HG03095 (cell line): ENCODE measurements around the gene PRDM16.

ENCODE experiments used
- ATAC-seq: cut with Tn5 transposase; IDR thresholded peaks from one replicate; pipeline ENCODE4 v1.9.1; 2021; ENCODE audit warnings: moderate library complexity; ENCODE audit not compliant: unreplicated experiment

Gene PRDM16

DNA sequence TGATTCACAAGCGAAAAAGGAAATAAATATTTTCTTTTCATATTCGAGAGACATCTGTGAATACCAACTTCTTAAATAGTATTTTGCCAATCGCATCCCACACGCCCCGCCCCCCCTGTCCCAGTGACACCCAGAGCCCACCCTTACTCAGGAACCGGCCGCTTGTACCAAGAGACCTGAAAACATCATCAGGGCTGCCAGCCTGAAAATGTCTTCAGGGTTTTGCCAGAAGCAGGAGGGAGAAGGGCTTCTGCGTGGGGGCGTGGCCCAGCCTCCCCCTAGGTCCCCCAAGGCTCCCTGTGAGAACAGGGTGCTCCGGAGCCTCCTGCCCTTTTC is 126.4 kb downstream of the PRDM16 start:
- ATAC-seq = no peak

DNA sequence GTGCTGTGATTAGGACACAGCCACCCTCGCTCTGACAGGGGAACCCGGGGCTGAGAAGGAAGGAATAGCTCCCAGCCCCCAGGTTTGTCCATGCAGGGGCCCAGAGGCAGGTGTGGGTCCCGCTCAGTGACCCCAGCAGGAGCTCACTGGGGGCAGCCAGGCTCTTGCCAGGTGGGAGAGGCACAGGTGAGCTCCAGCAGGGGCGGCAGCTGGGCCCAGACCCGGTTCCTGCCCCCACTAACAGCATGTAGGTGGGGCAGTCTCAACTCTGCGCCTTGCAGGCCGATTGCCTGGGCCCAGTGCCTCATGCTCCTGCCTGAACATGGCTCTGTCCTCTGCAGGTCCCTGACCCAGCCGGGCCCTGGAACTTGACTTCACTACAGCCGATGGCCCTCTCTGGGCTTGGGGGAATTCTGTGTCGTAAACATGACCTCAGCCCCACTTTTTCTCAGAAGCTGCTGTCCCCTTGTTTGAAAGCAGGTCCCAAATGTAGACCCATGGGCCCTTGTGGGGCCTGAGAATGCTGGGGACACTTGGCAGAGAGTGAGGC is 127.0 kb downstream of the PRDM16 start:
- ATAC-seq = no peak

DNA sequence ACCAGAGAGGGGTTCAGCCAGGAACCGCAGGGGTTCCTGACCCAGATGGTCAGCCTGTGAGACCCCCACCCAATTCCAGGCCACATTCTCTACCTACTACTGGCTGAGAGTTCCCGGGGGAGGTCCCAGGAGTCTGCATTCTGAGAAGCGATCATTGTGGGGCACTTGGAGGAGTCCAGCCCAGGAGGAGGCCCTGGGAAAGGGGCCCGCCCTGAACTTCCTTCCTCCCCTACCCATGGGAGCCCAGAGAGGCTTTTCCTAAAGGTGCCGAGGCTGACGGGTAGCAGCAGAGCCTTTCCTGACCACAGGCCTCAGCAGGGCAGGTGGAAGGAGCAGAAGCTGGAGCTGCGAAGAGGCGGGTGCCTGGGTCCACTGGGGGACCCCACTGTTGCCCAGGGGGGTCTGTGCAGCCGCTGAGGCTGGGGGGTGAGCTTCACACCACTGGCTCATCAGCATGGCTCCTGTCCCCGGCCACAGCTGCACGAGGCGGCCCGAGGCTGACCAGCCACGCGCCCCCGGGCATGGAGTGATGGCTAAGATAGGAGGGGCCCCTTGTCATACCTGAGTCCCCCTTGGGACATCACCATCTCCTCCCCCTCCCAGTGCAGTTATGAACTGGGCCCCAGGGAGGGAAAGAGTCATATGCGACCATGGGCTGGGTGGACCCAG is 127.7 kb downstream of the PRDM16 start:
- no peak for ATAC-seq

DNA sequence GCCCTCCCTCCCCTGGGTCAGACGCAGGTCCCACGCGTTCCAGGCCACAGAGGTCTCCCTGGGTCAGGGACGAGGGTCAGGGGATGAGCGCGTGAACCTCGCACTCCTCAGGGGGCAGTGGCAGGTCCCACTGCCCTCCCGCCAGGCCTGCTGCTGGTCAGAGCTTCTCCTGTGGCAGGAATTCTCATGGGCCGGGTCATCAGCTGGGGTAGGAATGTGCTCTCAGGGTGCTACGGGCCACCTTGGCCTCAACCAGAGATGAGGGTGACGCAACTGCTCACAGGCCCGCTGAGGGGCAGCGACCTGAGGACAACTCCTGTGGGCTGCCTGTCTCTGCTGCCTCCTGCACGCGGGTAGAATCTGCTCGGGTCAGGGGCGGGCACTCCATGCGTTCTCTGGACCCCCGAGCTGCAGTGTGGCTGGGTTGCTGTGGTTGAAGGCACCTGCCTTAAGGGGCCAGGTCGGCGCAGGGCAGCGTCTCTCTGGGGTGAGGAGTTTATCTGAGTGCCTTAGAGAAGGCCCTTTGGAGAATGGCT is 128.8 kb downstream of the PRDM16 start:
- no peak for ATAC-seq

DNA sequence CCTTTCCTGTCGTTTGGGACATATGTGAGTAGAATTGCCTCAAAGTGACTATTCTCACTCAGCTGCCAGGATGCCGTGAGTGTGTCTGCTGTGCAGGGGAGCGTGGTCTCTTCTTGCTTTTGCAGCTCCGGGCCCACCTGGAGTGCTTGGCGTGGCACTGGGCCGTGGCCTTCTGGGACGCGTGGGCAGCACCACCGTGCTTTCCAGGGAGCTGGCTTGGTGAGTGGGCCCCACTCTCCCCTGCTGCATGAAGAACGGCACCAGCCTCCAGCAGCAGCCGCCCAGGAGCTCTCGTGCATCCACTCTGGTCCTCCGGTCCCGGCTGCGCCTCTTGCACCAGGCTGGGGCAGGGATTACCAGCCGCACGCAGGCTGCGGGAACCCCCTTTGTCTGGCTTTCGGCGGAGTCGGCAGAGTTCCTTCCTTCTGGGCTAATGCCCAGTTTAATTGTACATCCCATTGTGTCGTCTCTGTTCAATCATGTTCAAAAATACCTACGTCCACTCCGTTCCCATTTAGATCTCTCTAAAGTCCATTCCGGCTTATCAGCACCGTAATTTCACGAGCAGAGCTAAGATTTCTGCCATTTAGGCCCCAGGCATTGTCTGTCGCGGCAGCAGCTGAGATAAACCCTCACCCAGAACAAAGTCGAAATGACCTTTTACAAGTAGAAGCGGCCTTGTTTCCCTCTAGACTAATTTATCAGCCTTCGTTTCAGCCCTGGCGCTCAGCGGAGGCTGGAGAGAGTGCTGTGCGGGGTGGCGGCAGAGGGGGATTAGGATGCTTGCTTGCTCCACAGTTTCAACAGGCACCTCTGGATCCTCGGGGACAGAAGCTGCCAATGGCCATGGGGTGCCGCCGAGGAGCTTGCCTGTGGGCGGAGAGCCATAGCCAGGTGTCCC is 129.6 kb downstream of the PRDM16 start:
- ATAC-seq = no peak

DNA sequence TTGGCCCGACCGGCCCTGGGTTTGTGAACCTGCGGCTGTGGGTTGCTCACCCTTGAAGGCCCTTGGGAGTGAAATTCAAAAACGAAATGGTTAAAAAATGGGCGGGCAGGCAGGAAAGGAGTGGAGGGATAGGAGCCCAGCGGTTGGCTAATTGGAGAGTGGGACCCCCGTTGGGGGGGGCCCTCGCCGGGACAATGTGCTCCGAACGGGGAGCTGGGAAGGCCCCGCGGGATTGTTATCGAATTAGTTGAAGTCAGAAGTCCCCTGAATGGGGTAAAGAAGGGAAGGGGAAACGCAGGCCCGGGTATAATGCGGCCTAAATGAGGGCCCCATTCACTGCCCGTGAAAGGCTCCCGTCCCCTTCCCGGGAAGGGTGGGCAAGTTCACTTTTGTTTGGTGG is 135.7 kb downstream of the PRDM16 start:
- ATAC-seq = no peak

DNA sequence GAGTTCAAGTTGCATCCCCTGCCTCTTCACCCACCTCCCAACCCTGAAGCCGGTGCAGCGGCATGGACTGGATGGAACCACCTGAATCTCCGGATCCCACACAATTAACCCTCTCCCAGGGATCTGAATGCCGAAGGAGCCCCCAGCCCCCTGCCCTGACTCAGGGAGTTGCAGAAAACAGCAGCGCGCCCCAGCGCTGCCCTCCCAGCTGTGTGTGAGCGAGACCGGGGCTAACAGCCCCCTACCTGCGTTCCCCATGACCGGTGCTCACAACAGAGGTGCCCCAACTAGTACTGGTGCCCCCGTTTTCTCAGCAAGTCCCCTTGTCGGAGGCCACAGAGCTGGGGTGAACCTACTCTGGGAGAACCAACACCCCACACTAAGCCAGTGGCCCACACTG is 136.8 kb downstream of the PRDM16 start:
- no peak for ATAC-seq

DNA sequence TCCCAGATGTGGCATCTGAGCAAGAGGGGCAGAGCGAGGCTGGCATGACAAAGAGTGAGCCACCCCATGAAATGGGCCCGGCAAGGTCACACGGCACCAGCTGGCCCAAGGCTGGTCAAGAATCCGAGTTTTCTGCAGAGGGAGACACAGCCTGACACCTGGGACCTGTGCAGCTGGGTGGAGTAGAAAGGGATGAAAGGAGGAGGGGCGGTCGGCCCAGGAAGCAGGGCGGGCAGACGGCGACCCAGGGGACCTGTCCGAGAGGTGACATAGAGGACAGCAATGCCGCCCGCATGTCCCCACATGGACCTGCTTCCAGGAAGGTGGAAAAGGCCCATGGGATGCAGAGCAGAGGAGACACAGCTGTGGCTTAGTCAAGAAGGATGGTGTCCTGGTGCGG is 137.7 kb downstream of the PRDM16 start:
- no peak for ATAC-seq

DNA sequence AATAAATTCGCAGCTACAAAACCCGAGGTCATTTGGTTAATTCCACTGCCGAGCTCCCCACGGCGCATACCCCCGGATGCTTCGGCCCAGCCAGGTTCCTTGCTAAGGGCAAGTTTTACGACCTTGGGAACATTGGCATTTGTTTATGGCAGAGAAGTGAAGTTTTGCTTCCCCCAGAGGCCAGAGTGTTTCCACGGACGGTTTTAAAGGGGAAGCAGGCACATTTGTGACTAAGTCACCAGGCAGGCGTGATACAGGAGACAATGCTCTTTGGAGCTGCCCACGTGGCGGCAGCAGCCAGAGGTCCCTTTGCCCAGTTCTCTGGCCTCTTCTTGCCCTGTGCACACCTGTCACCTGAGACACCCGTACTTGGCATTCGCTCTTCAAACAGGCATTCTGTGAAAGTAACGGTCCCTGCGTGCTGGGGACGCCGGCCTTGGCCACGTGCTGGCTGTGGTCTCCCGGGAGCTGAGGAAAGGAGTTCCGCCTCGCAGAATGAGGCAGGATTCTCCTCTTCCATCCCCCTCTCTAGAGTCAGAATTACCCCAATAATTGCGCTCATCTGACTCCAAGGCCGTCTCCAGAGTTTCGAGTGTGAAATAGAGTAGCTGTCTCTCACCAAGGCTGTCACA is 138.3 kb downstream of the PRDM16 start:
- ATAC-seq = no peak

DNA sequence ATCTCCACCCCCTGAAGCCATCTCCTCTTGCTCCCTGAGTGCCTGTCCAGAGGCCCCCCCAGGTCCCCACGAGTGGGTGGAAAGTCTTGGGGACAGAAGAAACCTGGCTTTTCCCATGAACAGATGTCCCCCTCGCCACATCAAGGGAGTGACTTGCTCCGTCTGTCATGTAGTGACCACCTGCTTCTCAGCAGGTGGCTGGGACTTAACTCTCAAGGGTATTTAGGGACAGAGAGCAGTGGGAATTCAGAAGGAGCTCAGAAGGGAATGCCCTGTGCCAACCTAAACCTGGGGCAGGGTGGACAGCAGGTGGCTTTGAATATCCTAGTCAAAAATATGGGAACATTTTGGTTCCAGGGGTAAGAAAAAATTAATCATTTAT is 139.8 kb downstream of the PRDM16 start:
- ATAC-seq = no peak

DNA sequence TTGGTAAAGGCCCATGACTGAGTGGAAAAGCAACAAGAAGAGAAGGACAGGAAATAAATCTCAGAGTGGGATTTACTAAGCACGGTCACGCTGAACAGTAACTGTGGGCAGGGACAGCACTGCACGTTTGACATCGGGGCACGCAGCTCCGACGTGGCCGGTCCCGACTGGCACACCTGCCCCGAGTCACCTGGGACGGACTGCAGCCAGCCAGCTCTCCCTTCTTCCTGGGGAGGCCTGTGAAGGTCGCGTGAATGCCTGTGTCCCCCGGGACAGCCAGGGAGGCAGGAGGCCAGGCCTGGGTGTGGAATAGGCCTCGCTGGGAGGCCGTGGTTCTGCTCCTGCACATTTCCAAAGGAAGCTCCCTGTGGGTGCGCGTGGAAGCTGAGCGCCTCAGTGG is 140.2 kb downstream of the PRDM16 start:
- no peak for ATAC-seq

DNA sequence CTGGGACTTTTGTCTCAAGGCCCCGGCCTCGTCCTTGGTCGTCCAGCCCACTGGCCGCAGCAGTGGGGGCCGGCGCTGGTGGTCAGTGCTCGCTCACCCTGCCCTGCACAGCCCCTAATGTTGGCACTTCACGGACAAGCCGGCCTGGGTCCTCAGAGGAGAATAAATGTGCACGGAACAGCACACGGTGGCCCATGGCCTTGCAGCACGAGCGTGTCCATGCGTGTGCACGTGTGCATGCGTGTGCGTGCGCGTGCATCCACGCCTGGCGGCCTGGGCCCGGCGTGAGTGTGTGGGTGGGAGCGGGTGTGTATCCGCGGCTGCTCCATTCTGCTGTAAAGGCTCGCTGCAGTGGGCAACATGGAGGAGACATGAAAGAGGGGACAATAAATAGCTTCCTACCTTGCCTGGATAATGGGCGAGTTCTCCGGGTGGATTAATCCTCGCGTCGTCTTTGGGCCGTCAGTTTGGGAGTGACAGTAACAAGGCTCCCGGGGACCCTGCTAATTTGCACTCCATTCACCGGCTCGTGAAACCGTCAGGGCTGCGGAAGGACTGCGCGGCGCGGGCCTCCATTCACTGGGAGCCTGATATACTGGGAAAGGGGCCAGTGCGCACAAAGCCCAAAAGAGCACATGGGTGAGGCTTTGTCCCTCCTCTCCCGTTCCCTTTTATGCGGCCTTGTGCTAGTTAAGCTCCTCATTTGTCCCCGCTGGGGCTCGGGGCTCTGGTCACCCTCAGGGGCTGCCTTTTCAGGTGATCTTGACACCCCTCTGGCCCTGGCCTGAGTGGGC is 142.8 kb downstream of the PRDM16 start:
- no peak for ATAC-seq

DNA sequence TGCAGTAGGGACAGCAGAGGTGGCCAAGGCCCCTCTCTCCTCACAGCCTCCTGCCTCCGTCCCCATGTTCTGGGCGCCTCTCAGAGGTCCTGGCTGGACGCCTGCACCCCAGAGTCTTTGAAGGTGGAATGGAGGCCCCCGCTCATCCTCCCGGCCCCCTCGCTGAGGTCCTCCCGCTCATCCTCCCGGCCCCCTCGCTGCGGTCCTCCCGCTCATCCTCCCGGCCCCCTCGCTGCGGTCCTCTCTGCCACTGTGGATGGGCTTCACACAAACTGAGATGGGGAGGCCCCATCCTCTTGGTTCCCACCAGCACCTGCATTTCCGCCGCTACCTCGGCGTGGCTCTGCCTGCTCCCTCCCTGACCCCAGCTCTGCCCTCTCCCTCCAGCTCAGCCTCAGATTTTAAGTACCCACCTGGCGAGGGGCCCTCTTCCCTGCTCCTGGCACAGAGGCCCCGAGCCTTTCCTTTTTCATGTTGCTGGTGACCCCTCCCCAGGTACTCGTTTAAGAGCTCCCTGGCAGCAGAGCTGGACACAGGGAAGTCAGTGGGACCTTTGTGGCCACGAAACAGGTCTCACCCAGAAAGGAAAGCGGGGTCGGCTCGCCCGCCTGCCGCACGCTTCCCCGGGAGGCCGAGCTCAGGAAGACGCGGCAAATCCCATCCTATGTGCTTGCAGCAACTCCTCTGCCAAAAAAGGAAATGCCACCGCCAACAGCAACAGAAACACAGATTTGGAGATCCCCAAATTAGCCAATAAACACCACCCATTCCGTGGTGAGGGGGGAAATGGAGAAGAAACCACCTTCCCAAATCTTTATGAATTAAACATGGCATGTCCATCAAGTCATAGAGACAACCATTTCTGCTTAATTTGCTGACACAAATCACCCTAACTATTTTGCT is 143.7 kb downstream of the PRDM16 start:
- no peak for ATAC-seq

DNA sequence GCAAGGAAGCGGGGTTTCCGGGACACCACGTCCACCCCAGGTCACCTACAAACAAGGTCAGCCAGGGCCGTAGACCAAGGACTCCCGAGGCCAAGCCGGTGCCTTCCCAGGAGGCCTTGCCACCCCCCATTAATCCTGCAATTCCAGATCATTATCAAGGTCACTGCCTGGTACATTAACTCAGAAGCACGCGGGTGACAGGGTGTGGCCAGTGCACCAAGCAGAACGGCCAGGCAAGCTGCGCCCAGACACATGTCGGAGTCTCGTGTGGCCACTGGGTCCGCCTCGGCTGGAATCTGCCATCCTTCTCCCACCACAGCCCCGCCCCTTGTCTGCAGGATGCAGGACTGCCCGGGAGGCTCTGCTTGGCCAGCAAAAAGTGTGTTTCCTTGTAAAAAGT is 144.7 kb downstream of the PRDM16 start:
- ATAC-seq = no peak

DNA sequence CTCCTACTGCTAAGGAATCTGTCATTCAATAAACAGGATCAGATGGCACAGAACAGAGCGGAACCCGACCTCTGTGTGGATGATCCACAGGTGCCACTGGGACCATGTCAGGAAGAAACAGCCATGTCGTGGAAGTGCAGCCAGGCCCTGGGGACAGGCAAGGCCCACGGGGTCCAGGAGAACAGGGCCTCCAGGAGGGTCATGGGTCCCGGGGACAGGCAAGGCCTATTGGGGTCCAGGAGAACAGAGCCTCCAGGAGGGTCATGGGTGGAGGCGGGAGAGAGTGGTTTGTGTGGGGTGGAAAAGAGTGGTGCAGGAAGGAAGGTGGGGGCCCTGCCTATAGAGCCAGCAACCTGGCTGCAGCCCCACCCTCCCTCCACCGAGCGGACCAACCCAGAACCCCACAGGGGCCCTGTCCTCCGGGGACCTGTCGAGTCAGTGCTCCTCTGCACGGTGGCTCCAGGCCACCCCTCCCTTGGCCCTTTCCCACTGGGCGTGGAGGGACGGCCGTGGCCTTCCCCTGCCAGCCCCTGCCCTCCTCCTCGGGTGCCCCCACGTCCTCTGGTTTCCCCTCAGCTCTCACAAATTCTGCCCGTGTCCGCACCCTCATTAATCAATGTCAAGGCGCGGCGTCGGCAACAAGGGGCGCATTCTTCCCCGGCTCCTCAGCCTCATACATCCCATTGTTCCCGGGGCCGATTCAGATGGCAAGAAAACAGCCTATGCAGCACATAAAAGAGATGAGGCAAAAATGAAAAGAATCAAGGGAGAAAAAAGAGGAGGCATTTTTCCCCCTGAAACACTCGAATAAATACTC is 146.4 kb downstream of the PRDM16 start:
- ATAC-seq = no peak

DNA sequence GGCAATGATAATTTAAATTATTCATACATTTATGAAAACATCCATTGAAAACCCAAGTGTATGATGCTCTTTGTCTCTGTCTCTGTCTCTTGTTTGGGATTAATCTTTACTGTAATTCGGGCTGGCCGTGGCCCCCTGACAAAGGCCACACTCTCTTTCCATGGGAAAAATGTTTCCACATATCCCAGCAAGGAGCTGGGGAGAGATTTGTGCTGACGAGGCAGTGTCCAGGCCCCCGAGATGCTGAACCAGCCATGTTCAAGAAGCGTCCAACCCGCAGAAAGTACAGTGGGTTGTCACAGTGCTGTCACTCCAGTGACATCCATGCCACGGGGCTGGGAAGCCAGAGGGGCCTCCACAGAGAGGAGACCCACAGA is 147.0 kb downstream of the PRDM16 start:
- ATAC-seq = no peak

DNA sequence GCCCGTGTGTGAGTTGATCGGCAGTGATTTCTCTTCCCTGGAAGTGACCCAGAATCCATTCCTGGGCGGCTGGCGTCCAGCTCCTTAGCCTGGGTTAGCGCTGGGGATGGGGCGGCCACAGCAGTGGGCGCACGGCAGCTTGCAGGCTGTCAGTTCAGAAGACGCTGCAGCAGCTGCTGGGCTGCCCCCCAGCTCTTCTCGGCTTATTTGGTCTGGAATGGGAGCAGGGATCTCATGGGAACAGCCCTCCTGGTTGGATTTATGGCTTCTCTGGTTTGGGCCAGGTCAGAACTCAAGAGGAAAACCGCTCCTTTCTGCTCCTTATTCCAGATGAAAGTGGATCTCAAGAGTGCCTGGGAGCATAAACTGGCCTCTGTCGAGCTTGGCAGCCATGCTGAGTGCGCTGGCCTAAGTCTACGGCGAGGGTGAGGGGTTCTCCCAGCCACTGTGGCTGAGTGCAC is 148.2 kb downstream of the PRDM16 start:
- no peak for ATAC-seq

DNA sequence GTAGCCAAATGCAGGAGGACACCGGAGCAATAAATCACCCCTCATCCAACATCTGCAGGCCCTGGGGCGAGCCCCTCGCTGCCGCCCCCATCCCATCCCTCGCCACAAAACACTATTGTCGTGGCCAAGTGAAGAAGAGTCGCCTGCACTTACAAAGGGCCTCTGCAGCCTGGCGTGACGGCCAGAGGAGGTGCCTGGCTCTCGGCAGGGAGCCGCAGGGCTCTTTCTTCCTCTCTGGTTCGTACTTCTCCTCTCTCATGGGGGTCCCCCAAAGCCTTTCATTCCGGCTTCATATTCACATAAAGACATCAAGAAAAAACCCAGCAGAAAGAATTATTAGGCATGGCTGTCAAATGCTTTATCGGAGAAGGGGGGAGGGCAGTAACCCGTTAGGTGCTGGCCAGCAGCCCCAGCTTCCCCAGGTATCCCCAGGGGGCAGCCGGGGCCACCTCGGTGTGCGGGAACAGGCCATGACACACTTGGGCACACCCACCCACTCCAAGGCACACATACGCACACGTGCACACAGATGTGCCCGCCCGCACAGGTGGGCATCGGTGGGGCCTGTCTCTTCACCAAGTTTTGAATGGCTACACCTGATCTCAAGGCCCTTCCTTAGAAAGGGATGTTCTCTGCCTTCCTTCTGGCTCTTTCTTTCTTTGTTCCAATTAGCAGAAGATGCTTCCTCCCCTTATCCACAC is 149.1 kb downstream of the PRDM16 start:
- no peak for ATAC-seq
